DMS53 (cell line): Measurements from ENCODE around the gene CFAP77.

Experiments used
- DNase-seq: peaks from one replicate; lab custom pipeline; 2025; lab: John Stamatoyannopoulos, UW

CFAP77 gene

GRCh38 chr9:132456241-132456640 is 46.2 kb downstream of the CFAP77 start:
- no peak for DNase-seq

- no peak for DNase-seq
These were observed 47.7 kb downstream of the CFAP77 start for GRCh38 chr9:132457504-132458236.

GRCh38 chr9:132458432-132458831 is 48.4 kb downstream of the CFAP77 start:
- DNase-seq: no peak

- no peak for DNase-seq
These were observed 49.6 kb downstream of the CFAP77 start for GRCh38 chr9:132459661-132460060.

GRCh38 chr9:132460240-132460639 is 50.2 kb downstream of the CFAP77 start:
- no peak for DNase-seq

GRCh38 chr9:132461281-132461896 is 51.4 kb downstream of the CFAP77 start:
- DNase-seq: no peak

GRCh38 chr9:132461971-132462370 is 52.0 kb downstream of the CFAP77 start:
- DNase-seq: no peak

GRCh38 chr9:132464547-132464946 is 54.5 kb downstream of the CFAP77 start:
- no peak for DNase-seq

GRCh38 chr9:132465131-132465635 is 55.2 kb downstream of the CFAP77 start:
- no peak for DNase-seq

GRCh38 chr9:132472199-132472598 is 62.2 kb downstream of the CFAP77 start:
- peak; percentile 99 for DNase-seq

GRCh38 chr9:132472599-132472998 is 62.6 kb downstream of the CFAP77 start:
- peak; percentile 99 for DNase-seq

GRCh38 chr9:132474253-132474652 is 64.2 kb downstream of the CFAP77 start:
- no peak for DNase-seq

GRCh38 chr9:132478353-132479050 is 68.5 kb downstream of the CFAP77 start:
- DNase-seq: no peak

- DNase-seq: no peak
These were observed 69.7 kb downstream of the CFAP77 start for GRCh38 chr9:132479733-132480132.

GRCh38 chr9:132481053-132481849 is 71.2 kb downstream of the CFAP77 start:
- no peak for DNase-seq

GRCh38 chr9:132482196-132482813 is 72.3 kb downstream of the CFAP77 start:
- no peak for DNase-seq

- DNase-seq: no peak
These were observed 75.4 kb downstream of the CFAP77 start for GRCh38 chr9:132485393-132485792.

- no peak for DNase-seq
These were observed 76.8 kb downstream of the CFAP77 start for GRCh38 chr9:132486706-132487350.

- DNase-seq: no peak
These were observed 77.4 kb downstream of the CFAP77 start for GRCh38 chr9:132487351-132487791.

- DNase-seq: no peak
These were observed 78.0 kb downstream of the CFAP77 start for GRCh38 chr9:132487980-132488535.

GRCh38 chr9:132488626-132489025 is 78.6 kb downstream of the CFAP77 start:
- DNase-seq: no peak
